ENCODE data around the gene BSPRY. TPM values are rescaled to one million over a fixed set of nuclear protein-coding genes. Genes with fewer than 3 reads are reported as not detected.

The BSPRY gene
- 1 to 10 TPM; 1.9 to 6.1 (median 3.7) TPM for polyA plus RNA-seq

GRCh38 chr9:113349445-113350094 is at the start of gene BSPRY:
Gene BSPRY (plus strand): TSS chr9:113349541. CDS start chr9:113349580, 39 bp downstream.
- H3K27me3 Mint-ChIP-seq (ENCODE audit: low read depth in 3 of 3) = peaks cover 1 to 5% (median 2%) of the 10 kb centered on the region in 3 donors
- peaks cover 19 to 29% of the 10 kb centered on the region in 2 donors for H3K4me1 Mint-ChIP-seq
- no peaks in the 10 kb centered on the region for H3K36me3 Mint-ChIP-seq
- peak within 1 kb of the TSS; percentile 83 to 88 (median 85) for H3K4me3 Mint-ChIP-seq
- H3K27ac Mint-ChIP-seq = peak within 1 kb of the TSS in 5 of 6 donors; percentile 61 to 90 (median 85)
- DNase-seq = peak; percentile 50 to 52 (median 50)
- no peaks in the 10 kb centered on the region for H3K9me3 Mint-ChIP-seq

- no peak for DNase-seq
- no peak overlapping the region for H3K4me3 Mint-ChIP-seq
- no peak overlapping the region for H3K27ac Mint-ChIP-seq
- no peaks in the 10 kb centered on the region for H3K4me1 Mint-ChIP-seq
- no peaks in the 10 kb centered on the region for H3K9me3 Mint-ChIP-seq
- peaks cover 0 to 9% (median 3%) of the 10 kb centered on the region in 3 donors for H3K27me3 Mint-ChIP-seq (ENCODE audit: low read depth in 3 of 3)
- H3K36me3 Mint-ChIP-seq = no peaks in the 10 kb centered on the region
These were observed 49.5 kb upstream of the BSPRY start for GRCh38 chr9:113299800-113300292.

- Mint-ChIP-seq H3K4me1 (no peaks in the 10 kb centered on the region), H3K4me3 (no peak overlapping the region), H3K27me3 (ENCODE audit: low read depth in 3 of 3) (peaks cover 0 to 13% (median 1%) of the 10 kb centered on the region in 3 donors), H3K9me3 (no peaks in the 10 kb centered on the region), H3K36me3 (no peaks in the 10 kb centered on the region), H3K27ac (no peak overlapping the region)
- DNase-seq = no peak
These were observed 47.8 kb upstream of the BSPRY start for GRCh38 chr9:113301548-113301947.

- peaks cover 0 to 16% (median 1%) of the 10 kb centered on the region in 3 donors for H3K27me3 Mint-ChIP-seq (ENCODE audit: low read depth in 3 of 3)
- H3K9me3 Mint-ChIP-seq = no peaks in the 10 kb centered on the region
- H3K27ac Mint-ChIP-seq = peak within 1 kb of the TSS in 1 of 6 donors; percentile 36
- no peak within 1 kb of the TSS for H3K4me3 Mint-ChIP-seq
- no peaks in the 10 kb centered on the region for H3K4me1 Mint-ChIP-seq
- DNase-seq = no peak
- H3K36me3 Mint-ChIP-seq = no peaks in the 10 kb centered on the region
These were observed 46.4 kb upstream of the BSPRY start, which contains the start of gene RNF183 for GRCh38 chr9:113302792-113303418. Gene RNF183 (minus strand): TSS chr9:113303376. CDS start chr9:113298184, 5,192 bp downstream.

- Mint-ChIP-seq H3K4me1 (no peaks in the 10 kb centered on the region), H3K27ac (no peak overlapping the region), H3K9me3 (no peaks in the 10 kb centered on the region), H3K27me3 (ENCODE audit: low read depth in 3 of 3) (peaks cover 0 to 7% (median 1%) of the 10 kb centered on the region in 3 donors), H3K36me3 (no peaks in the 10 kb centered on the region), H3K4me3 (no peak overlapping the region)
- DNase-seq = no peak
These were observed 42.8 kb upstream of the BSPRY start for GRCh38 chr9:113306566-113306965.

GRCh38 chr9:113307396-113307975 is 41.9 kb upstream of the BSPRY start:
- Mint-ChIP-seq H3K4me1 (no peaks in the 10 kb centered on the region), H3K27me3 (ENCODE audit: low read depth in 3 of 3) (peaks cover 0 to 9% (median 1%) of the 10 kb centered on the region in 3 donors), H3K4me3 (no peak overlapping the region), H3K9me3 (no peaks in the 10 kb centered on the region), H3K36me3 (no peaks in the 10 kb centered on the region), H3K27ac (no peak overlapping the region)
- DNase-seq = no peak

- DNase-seq = peak; percentile 15 to 38 (median 22)
- Mint-ChIP-seq H3K4me3 (no peak overlapping the region), H3K9me3 (no peaks in the 10 kb centered on the region), H3K4me1 (no peaks in the 10 kb centered on the region), H3K27me3 (ENCODE audit: low read depth in 3 of 3) (peaks cover 0 to 9% (median 3%) of the 10 kb centered on the region in 3 donors), H3K27ac (no peak overlapping the region), H3K36me3 (peaks cover 0 to 3% (median 0%) of the 10 kb centered on the region in 3 donors)
These were observed 40.0 kb upstream of the BSPRY start for GRCh38 chr9:113309204-113309813.

- Mint-ChIP-seq H3K9me3 (no peaks in the 10 kb centered on the region), H3K27ac (no peak overlapping the region), H3K4me3 (no peak overlapping the region), H3K36me3 (peaks cover 0 to 3% (median 0%) of the 10 kb centered on the region in 3 donors), H3K27me3 (ENCODE audit: low read depth in 3 of 3) (peaks cover 0 to 8% (median 3%) of the 10 kb centered on the region in 3 donors), H3K4me1 (no peaks in the 10 kb centered on the region)
- no peak for DNase-seq
These were observed 38.8 kb upstream of the BSPRY start for GRCh38 chr9:113310538-113310937.

- H3K4me1 Mint-ChIP-seq = no peaks in the 10 kb centered on the region
- peaks cover 0 to 3% (median 0%) of the 10 kb centered on the region in 3 donors for H3K36me3 Mint-ChIP-seq
- H3K27me3 Mint-ChIP-seq (ENCODE audit: low read depth in 3 of 3) = peaks cover 0 to 7% (median 3%) of the 10 kb centered on the region in 3 donors
- H3K4me3 Mint-ChIP-seq = no peak overlapping the region
- no peak overlapping the region for H3K27ac Mint-ChIP-seq
- H3K9me3 Mint-ChIP-seq = no peaks in the 10 kb centered on the region
- DNase-seq = no peak
These were observed 37.4 kb upstream of the BSPRY start for GRCh38 chr9:113311961-113312360.

GRCh38 chr9:113313261-113313660 is 36.1 kb upstream of the BSPRY start:
- no peak overlapping the region for H3K4me3 Mint-ChIP-seq
- no peak for DNase-seq
- H3K27ac Mint-ChIP-seq = no peak overlapping the region
- no peaks in the 10 kb centered on the region for H3K4me1 Mint-ChIP-seq
- no peaks in the 10 kb centered on the region for H3K9me3 Mint-ChIP-seq
- peaks cover 0 to 3% (median 0%) of the 10 kb centered on the region in 3 donors for H3K36me3 Mint-ChIP-seq
- peaks cover 0 to 4% (median 3%) of the 10 kb centered on the region in 3 donors for H3K27me3 Mint-ChIP-seq (ENCODE audit: low read depth in 3 of 3)

GRCh38 chr9:113315231-113315630 is 34.1 kb upstream of the BSPRY start:
- H3K36me3 Mint-ChIP-seq = peaks cover 0 to 3% (median 0%) of the 10 kb centered on the region in 3 donors
- no peaks in the 10 kb centered on the region for H3K4me1 Mint-ChIP-seq
- H3K4me3 Mint-ChIP-seq = no peak overlapping the region
- H3K9me3 Mint-ChIP-seq = no peaks in the 10 kb centered on the region
- H3K27ac Mint-ChIP-seq = no peak overlapping the region
- H3K27me3 Mint-ChIP-seq (ENCODE audit: low read depth in 3 of 3) = peaks cover 0 to 4% (median 3%) of the 10 kb centered on the region in 3 donors
- no peak for DNase-seq

GRCh38 chr9:113316030-113316429 is 33.3 kb upstream of the BSPRY start:
- H3K4me1 Mint-ChIP-seq = no peaks in the 10 kb centered on the region
- no peak overlapping the region for H3K4me3 Mint-ChIP-seq
- no peak for DNase-seq
- H3K27ac Mint-ChIP-seq = no peak overlapping the region
- H3K9me3 Mint-ChIP-seq = no peaks in the 10 kb centered on the region
- H3K36me3 Mint-ChIP-seq = peaks cover 0 to 3% (median 0%) of the 10 kb centered on the region in 3 donors
- peaks cover 0 to 4% (median 3%) of the 10 kb centered on the region in 3 donors for H3K27me3 Mint-ChIP-seq (ENCODE audit: low read depth in 3 of 3)

- H3K36me3 Mint-ChIP-seq = peaks cover 0 to 3% (median 0%) of the 10 kb centered on the region in 3 donors
- no peaks in the 10 kb centered on the region for H3K4me1 Mint-ChIP-seq
- no peaks in the 10 kb centered on the region for H3K9me3 Mint-ChIP-seq
- H3K27me3 Mint-ChIP-seq (ENCODE audit: low read depth in 3 of 3) = peaks cover 0 to 4% (median 3%) of the 10 kb centered on the region in 3 donors
- no peak overlapping the region for H3K4me3 Mint-ChIP-seq
- DNase-seq = no peak
- no peak overlapping the region for H3K27ac Mint-ChIP-seq
These were observed 31.6 kb upstream of the BSPRY start for GRCh38 chr9:113317777-113318176.

Data from immature natural killer cell (primary cell).